WTC11 (cell line): ENCODE data around the gene ERC2. TPM values are rescaled to one million over a fixed set of nuclear protein-coding genes. Genes with fewer than 3 reads are reported as not detected.

Experiments
- ATAC-seq: fragments of 200-7000 bp; cut with Tn5 transposase; 2 replicates; pipeline ENCODE4 v1.10.0; 2021; ENCODE audit warnings: mild to moderate bottlenecking, moderate library complexity
- CTCF ChIA-PET: fragments of 300-600 bp; sonication (Branson Sonifier 250); formaldehyde crosslinking; loops from one replicate; lab custom pipeline; 2021; ENCODE audit warnings: antibody characterized with exemption; lab: Charles Lee
- POLR2A ChIA-PET: fragments of 350-600 bp; sonication (Branson Sonifier 250); formaldehyde crosslinking; loops from one replicate; lab custom pipeline; 2021; ENCODE audit warnings: antibody characterized with exemption; lab: Charles Lee
- DNase-seq: peaks from one replicate; pipeline ENCODE4 v3.0.0; 2021; ENCODE audit warnings: low spot score
- H3K27ac Mint-ChIP-seq: 2 replicates; pipeline ENCODE4 v1.8.0; 2021; ENCODE audit warnings: mixed read lengths
- H3K27me3 Mint-ChIP-seq: 2 replicates; pipeline ENCODE4 v1.8.0; 2021; ENCODE audit warnings: low read depth, mild to moderate bottlenecking, moderate library complexity, mixed read lengths
- H3K36me3 Mint-ChIP-seq: 2 replicates; pipeline ENCODE4 v1.8.0; 2021; ENCODE audit warnings: mixed read lengths
- H3K4me1 Mint-ChIP-seq: 2 replicates; pipeline ENCODE4 v1.8.0; 2022; ENCODE audit warnings: mixed read lengths
- H3K4me3 Mint-ChIP-seq: 2 replicates; pipeline ENCODE4 v1.8.0; 2021; ENCODE audit warnings: mild to moderate bottlenecking, moderate library complexity, mixed read lengths
- H3K9me3 Mint-ChIP-seq: 2 replicates; pipeline ENCODE4 v1.8.0; 2021; ENCODE audit warnings: mixed read lengths
- FOXP1 ChIP-seq: sonication (generic); formaldehyde crosslinking; IDR thresholded peaks from 2 replicates; pipeline ENCODE4 v1.8.0; 2022; ENCODE audit warnings: missing genetic modification reagents, mild to moderate bottlenecking, moderate library complexity, borderline replicate concordance
- PRDM15 ChIP-seq: sonication (generic); formaldehyde crosslinking; IDR thresholded peaks from 2 replicates; pipeline ENCODE4 v1.8.0; 2022; ENCODE audit warnings: missing genetic modification reagents
- TEAD1 ChIP-seq: sonication (generic); formaldehyde crosslinking; IDR thresholded peaks from 2 replicates; pipeline ENCODE4 v1.8.0; 2022; ENCODE audit warnings: mild to moderate bottlenecking, missing genetic modification reagents
- TEAD4 ChIP-seq: sonication (generic); formaldehyde crosslinking; IDR thresholded peaks from 2 replicates; pipeline ENCODE4 v1.8.0; 2022; ENCODE audit warnings: mild to moderate bottlenecking, missing genetic modification reagents
- ZBTB21 ChIP-seq: sonication (generic); formaldehyde crosslinking; IDR thresholded peaks from 2 replicates; pipeline ENCODE4 v1.8.1; 2023; ENCODE audit warnings: mild to moderate bottlenecking, missing genetic modification reagents, borderline replicate concordance
- ZNF263 ChIP-seq: sonication (generic); formaldehyde crosslinking; IDR thresholded peaks from 2 replicates; pipeline ENCODE4 v1.8.1; 2022; ENCODE audit warnings: low read depth, mild to moderate bottlenecking, moderate library complexity, missing genetic modification reagents
- ZNF532 ChIP-seq: fragments of 250-450 bp; sonication (Bioruptor Pico); IDR thresholded peaks from 2 replicates; pipeline ENCODE4 v1.9.0; 2021; ENCODE audit warnings: mild to moderate bottlenecking, borderline replicate concordance
- total RNA-seq: library from RNA; stranded (reverse); gene quantifications from 3 replicates; pipeline ENCODE4 v1.2.3, GENCODE V29; 2021
- TF ChIP-seq, protein P1 (sequence below): sonication (generic); formaldehyde crosslinking; IDR thresholded peaks from 2 replicates; pipeline ENCODE4 v1.8.0; 2022; ENCODE audit warnings: mild to moderate bottlenecking, missing genetic modification reagents
- TF ChIP-seq, protein P2 (sequence below): sonication (generic); formaldehyde crosslinking; IDR thresholded peaks from 2 replicates; pipeline ENCODE4 v1.8.1; 2023; ENCODE audit warnings: mild to moderate bottlenecking, missing genetic modification reagents, moderate library complexity
- TF ChIP-seq, protein P3 (sequence below): sonication (generic); formaldehyde crosslinking; IDR thresholded peaks from 2 replicates; pipeline ENCODE4 v1.8.0; 2023; ENCODE audit warnings: missing genetic modification reagents, mild to moderate bottlenecking, borderline replicate concordance
- TF ChIP-seq, protein P4 (sequence below): sonication (generic); formaldehyde crosslinking; conservative IDR thresholded peaks from 2 replicates; pipeline ENCODE4 v1.8.1; 2022; ENCODE audit warnings: mild to moderate bottlenecking, missing genetic modification reagents

ERC2 gene
- total RNA-seq, 1 experiment from 2014 or later = 23.5 TPM

- H3K4me1 Mint-ChIP-seq = peaks cover 2% of the 10 kb centered on the region; the same call in 1 of the 2 replicates
- TF ChIP-seq, protein P1, sequence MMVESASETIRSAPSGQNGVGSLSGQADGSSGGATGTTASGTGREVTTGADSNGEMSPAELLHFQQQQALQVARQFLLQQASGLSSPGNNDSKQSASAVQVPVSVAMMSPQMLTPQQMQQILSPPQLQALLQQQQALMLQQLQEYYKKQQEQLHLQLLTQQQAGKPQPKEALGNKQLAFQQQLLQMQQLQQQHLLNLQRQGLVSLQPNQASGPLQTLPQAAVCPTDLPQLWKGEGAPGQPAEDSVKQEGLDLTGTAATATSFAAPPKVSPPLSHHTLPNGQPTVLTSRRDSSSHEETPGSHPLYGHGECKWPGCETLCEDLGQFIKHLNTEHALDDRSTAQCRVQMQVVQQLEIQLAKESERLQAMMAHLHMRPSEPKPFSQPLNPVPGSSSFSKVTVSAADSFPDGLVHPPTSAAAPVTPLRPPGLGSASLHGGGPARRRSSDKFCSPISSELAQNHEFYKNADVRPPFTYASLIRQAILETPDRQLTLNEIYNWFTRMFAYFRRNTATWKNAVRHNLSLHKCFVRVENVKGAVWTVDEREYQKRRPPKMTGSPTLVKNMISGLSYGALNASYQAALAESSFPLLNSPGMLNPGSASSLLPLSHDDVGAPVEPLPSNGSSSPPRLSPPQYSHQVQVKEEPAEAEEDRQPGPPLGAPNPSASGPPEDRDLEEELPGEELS (CRISPR knock-in tag) = no peak
- TF ChIP-seq FOXP1 (CRISPR knock-in tag) = no peak
- no peak for TF ChIP-seq TEAD4
- no peak for TF ChIP-seq ZBTB21 (CRISPR knock-in tag)
- TF ChIP-seq, protein P2, sequence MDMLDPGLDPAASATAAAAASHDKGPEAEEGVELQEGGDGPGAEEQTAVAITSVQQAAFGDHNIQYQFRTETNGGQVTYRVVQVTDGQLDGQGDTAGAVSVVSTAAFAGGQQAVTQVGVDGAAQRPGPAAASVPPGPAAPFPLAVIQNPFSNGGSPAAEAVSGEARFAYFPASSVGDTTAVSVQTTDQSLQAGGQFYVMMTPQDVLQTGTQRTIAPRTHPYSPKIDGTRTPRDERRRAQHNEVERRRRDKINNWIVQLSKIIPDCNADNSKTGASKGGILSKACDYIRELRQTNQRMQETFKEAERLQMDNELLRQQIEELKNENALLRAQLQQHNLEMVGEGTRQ (CRISPR knock-in tag) = no peak
- no peak for TF ChIP-seq PRDM15 (CRISPR knock-in tag)
- TF ChIP-seq, protein P3, sequence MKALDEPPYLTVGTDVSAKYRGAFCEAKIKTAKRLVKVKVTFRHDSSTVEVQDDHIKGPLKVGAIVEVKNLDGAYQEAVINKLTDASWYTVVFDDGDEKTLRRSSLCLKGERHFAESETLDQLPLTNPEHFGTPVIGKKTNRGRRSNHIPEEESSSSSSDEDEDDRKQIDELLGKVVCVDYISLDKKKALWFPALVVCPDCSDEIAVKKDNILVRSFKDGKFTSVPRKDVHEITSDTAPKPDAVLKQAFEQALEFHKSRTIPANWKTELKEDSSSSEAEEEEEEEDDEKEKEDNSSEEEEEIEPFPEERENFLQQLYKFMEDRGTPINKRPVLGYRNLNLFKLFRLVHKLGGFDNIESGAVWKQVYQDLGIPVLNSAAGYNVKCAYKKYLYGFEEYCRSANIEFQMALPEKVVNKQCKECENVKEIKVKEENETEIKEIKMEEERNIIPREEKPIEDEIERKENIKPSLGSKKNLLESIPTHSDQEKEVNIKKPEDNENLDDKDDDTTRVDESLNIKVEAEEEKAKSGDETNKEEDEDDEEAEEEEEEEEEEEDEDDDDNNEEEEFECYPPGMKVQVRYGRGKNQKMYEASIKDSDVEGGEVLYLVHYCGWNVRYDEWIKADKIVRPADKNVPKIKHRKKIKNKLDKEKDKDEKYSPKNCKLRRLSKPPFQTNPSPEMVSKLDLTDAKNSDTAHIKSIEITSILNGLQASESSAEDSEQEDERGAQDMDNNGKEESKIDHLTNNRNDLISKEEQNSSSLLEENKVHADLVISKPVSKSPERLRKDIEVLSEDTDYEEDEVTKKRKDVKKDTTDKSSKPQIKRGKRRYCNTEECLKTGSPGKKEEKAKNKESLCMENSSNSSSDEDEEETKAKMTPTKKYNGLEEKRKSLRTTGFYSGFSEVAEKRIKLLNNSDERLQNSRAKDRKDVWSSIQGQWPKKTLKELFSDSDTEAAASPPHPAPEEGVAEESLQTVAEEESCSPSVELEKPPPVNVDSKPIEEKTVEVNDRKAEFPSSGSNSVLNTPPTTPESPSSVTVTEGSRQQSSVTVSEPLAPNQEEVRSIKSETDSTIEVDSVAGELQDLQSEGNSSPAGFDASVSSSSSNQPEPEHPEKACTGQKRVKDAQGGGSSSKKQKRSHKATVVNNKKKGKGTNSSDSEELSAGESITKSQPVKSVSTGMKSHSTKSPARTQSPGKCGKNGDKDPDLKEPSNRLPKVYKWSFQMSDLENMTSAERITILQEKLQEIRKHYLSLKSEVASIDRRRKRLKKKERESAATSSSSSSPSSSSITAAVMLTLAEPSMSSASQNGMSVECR (CRISPR knock-in tag) = no peak
- TF ChIP-seq, protein P4, sequence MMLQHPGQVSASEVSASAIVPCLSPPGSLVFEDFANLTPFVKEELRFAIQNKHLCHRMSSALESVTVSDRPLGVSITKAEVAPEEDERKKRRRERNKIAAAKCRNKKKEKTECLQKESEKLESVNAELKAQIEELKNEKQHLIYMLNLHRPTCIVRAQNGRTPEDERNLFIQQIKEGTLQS (CRISPR knock-in tag) = no peak
- no peak for TF ChIP-seq ZNF532
- no peak for TF ChIP-seq TEAD1 (CRISPR knock-in tag)
- no peak for TF ChIP-seq ZNF263 (CRISPR knock-in tag)
- DNase-seq (no peak), ATAC-seq (no peak)
- no peaks in the 10 kb centered on the region for H3K9me3 Mint-ChIP-seq
- H3K36me3 Mint-ChIP-seq = no peaks in the 10 kb centered on the region
- POLR2A ChIA-PET = no interaction called here
- H3K4me3 Mint-ChIP-seq = no peak overlapping the region
- H3K27me3 Mint-ChIP-seq = no peaks in the 10 kb centered on the region
- no peak overlapping the region; the same call in 1 of the 2 replicates for H3K27ac Mint-ChIP-seq
- CTCF ChIA-PET = no interaction called here
Observed at GRCh38 chr3:55937301-55937700, 531.0 kb downstream of the ERC2 start.
